Activated naive CD8-positive, alpha-beta T cell (primary cell): ENCODE data around the gene PEAR1.

Experiments used
- H3K27ac Mint-ChIP-seq: one replicate; pipeline ENCODE4 v1.8.0; 2021; ENCODE audit warnings: mixed read lengths
- H3K27me3 Mint-ChIP-seq: one replicate; pipeline ENCODE4 v1.8.0; 2021; ENCODE audit warnings: mixed read lengths
- H3K36me3 Mint-ChIP-seq: one replicate; pipeline ENCODE4 v1.8.0; 2021; ENCODE audit warnings: mixed read lengths
- H3K4me1 Mint-ChIP-seq: one replicate; pipeline ENCODE4 v1.8.0; 2021; ENCODE audit warnings: low read depth, mixed read lengths
- H3K4me3 Mint-ChIP-seq: one replicate; pipeline ENCODE4 v1.8.0; 2021; ENCODE audit warnings: mild to moderate bottlenecking, mixed read lengths
- H3K9me3 Mint-ChIP-seq: one replicate; pipeline ENCODE4 v1.8.0; 2021; ENCODE audit warnings: low read depth, mixed read lengths

PEAR1 gene, protein sequence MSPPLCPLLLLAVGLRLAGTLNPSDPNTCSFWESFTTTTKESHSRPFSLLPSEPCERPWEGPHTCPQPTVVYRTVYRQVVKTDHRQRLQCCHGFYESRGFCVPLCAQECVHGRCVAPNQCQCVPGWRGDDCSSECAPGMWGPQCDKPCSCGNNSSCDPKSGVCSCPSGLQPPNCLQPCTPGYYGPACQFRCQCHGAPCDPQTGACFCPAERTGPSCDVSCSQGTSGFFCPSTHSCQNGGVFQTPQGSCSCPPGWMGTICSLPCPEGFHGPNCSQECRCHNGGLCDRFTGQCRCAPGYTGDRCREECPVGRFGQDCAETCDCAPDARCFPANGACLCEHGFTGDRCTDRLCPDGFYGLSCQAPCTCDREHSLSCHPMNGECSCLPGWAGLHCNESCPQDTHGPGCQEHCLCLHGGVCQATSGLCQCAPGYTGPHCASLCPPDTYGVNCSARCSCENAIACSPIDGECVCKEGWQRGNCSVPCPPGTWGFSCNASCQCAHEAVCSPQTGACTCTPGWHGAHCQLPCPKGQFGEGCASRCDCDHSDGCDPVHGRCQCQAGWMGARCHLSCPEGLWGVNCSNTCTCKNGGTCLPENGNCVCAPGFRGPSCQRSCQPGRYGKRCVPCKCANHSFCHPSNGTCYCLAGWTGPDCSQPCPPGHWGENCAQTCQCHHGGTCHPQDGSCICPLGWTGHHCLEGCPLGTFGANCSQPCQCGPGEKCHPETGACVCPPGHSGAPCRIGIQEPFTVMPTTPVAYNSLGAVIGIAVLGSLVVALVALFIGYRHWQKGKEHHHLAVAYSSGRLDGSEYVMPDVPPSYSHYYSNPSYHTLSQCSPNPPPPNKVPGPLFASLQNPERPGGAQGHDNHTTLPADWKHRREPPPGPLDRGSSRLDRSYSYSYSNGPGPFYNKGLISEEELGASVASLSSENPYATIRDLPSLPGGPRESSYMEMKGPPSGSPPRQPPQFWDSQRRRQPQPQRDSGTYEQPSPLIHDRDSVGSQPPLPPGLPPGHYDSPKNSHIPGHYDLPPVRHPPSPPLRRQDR

GRCh38 chr1:156893048-156893953 lies at the start of gene PEAR1:
Gene PEAR1, plus strand, starts transcription at chr1:156893718. Its CDS starts 10,209 bp downstream, at chr1:156903927.
- Mint-ChIP-seq H3K4me3 (peak within 1 kb of the TSS; percentile 60), H3K27me3 (peaks cover 25% of the 10 kb centered on the region), H3K9me3 (no peaks in the 10 kb centered on the region), H3K27ac (no peak within 1 kb of the TSS), H3K4me1 (peaks cover 17% of the 10 kb centered on the region), H3K36me3 (no peaks in the 10 kb centered on the region)

DNA sequence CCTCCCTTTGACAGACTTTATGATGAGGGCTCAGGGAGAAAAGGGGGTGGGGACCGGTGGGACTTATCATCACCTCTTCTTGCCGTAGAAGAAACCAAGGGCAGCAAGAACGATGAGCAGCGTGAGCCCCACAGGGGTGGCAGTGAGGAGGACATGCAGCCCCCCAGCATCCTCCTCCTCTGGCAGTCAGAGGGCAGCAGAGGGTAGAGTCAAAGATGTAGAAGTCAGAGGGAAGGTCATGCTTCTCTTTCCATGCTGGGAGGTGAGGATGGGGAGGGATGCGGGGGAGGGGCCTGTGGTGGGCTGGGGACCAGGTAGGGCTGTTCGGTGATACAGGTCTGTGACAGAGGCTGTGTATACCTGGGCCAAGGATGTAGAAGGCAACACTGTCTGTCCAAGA lies 49.4 kb upstream of the PEAR1 start:
- Mint-ChIP-seq H3K36me3 (no peaks in the 10 kb centered on the region), H3K27ac (no peak overlapping the region), H3K9me3 (no peaks in the 10 kb centered on the region), H3K4me3 (peak overlapping the region; percentile 45), H3K4me1 (peaks cover 29% of the 10 kb centered on the region), H3K27me3 (peaks cover 24% of the 10 kb centered on the region)

- H3K9me3 Mint-ChIP-seq: no peaks in the 10 kb centered on the region
- H3K27me3 Mint-ChIP-seq: peaks cover 24% of the 10 kb centered on the region
- no peak overlapping the region for H3K27ac Mint-ChIP-seq
- peak overlapping the region; percentile 66 for H3K4me3 Mint-ChIP-seq
- H3K36me3 Mint-ChIP-seq: no peaks in the 10 kb centered on the region
- peaks cover 30% of the 10 kb centered on the region for H3K4me1 Mint-ChIP-seq
Measured at GRCh38 chr1:156844638-156845037, 48.9 kb upstream of the PEAR1 start.

DNA sequence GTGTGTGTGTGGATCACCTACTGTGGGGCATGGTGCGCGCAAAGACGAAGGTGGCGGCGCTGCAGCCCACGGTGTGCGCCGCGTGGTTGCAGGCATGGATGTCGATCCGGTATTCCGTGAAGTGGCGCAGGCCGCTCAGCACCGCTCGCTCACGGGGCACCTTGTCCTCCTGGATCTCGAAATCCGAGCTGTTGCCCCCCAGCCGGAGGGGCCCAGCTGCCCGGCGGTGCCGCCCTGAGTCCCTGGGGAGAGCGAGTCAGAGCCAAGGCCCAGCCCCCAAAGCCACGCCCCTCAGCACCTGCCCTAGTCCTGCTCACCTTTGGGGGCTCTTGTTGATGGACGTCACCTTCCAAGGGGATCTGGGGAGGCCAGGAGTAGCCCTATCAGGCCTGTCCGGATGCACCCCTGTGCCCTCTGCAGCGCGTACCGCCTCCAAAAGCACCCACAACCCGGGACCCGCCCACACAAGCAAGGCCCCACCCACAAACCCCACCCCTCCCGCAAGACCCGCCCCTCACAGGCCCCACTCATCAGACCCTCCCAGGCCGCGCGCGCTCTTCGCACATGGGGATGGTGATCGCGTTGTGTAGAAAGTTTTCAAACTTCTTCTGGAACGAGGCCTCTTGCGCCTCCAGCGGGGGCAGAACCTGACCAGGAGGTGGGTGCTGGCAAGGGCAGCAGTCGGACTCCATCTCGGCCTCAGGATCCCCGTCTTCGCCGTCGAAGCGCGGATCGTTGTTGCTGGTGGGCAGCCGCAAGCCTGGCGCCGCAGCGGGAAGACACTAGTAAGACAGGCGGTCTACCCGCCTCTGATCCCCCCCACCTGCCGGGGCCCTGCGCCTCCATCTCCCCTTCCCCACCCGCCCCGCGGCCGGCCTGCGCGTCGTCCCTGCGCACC lies 48.2 kb upstream of the PEAR1 start:
- Mint-ChIP-seq H3K27me3 (peaks cover 22% of the 10 kb centered on the region), H3K9me3 (no peaks in the 10 kb centered on the region), H3K4me3 (peak overlapping the region; percentile 66), H3K4me1 (peaks cover 30% of the 10 kb centered on the region), H3K27ac (no peak overlapping the region), H3K36me3 (no peaks in the 10 kb centered on the region)

DNA sequence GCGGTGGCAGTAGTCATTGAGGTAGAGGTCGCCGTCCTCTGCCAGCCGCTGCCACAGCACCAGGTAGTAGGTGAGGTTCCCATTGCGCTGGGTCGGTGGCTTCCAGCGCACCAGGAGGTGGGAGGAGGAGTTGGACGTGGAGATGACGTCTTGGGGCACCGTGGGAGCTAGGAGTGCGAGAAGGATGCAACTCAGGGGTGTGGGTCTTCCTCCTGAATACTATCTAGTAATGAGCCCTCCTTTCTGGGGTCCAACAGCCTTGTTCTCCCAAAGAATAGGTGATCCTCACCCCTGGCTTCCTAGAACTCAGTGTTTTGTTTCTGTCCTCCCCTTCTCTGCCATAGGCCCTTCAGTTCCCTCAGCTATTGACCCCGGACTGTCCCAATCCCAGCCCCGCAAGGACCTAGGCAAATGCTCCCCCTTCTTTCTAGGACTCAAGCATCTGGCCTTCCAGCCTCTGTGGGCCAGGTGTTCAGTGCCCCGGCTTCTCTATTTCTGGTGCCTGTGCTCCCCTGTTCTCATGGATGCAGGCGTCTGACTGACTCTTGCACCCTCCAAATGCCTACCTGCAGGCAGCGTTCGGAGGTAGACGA lies 47.5 kb upstream of the PEAR1 start:
- Mint-ChIP-seq H3K27me3 (peaks cover 22% of the 10 kb centered on the region), H3K9me3 (no peaks in the 10 kb centered on the region), H3K4me3 (peak overlapping the region; percentile 49), H3K36me3 (no peaks in the 10 kb centered on the region), H3K4me1 (peaks cover 30% of the 10 kb centered on the region), H3K27ac (no peak overlapping the region)

DNA sequence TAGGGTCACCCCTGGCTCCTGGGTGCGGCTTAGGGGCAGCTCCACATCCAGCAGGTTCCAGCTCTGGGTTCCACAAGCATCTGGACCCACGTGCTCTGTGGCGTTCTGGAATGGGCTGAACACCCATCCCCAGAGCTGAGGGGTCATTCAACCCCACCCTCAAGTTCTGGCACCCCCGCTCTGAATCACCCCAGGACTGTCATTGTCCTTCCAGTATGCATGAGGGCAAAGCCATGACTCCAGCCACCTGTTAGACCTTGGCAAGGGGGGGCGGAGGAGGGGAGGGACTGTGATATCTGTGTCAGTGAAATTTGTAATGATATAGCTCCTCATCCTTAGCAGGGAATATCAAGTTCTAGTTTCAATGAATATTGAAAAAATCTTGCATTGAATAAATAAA lies 46.9 kb upstream of the PEAR1 start:
- Mint-ChIP-seq H3K36me3 (no peaks in the 10 kb centered on the region), H3K9me3 (no peaks in the 10 kb centered on the region), H3K27me3 (peaks cover 21% of the 10 kb centered on the region), H3K27ac (no peak overlapping the region), H3K4me3 (no peak overlapping the region), H3K4me1 (peaks cover 30% of the 10 kb centered on the region)

DNA sequence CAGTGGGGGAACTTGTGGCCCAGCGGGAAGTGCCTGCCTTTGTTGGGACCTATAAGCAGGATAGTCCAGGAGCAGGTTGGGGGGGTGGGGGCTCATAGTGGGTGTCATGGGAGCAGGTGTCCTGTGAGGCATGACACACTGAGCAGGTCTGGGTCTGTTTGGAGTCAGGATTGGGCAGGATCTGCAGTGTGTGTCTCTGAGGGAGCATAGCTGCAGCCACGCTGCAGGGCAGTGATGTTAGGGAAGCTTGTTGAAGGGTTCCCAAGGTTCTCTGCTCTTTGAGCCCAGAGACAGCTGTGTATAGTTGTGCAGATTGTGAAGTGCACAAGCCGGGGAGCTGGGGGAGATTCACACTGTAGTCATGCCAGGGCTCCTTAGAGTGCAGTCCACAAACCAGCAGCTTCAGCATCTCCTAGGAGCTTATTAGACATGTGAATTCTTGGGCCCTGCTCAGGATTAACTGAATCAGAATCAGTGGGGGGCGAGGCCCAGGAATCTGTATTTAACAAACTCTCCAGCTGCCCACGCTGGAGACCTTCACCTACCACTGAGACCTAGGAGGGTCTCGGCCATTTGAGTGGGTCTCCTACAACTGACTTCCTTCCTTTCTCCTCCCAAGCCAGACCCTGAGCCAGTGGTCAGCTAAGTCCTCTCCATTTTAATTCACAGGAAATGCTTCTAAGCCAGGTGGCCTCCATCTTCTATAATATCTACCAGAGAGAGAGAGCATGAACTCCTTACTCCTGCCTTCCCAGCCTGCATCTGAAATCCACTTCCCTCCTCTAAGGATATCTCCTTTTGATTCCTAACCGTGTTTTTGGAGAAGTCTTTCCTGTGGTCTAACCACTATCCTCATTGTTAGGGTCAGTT lies 45.7 kb upstream of the PEAR1 start:
- Mint-ChIP-seq H3K27me3 (peaks cover 10% of the 10 kb centered on the region), H3K9me3 (no peaks in the 10 kb centered on the region), H3K27ac (no peak overlapping the region), H3K36me3 (no peaks in the 10 kb centered on the region), H3K4me3 (peak overlapping the region; percentile 46), H3K4me1 (peaks cover 30% of the 10 kb centered on the region)

DNA sequence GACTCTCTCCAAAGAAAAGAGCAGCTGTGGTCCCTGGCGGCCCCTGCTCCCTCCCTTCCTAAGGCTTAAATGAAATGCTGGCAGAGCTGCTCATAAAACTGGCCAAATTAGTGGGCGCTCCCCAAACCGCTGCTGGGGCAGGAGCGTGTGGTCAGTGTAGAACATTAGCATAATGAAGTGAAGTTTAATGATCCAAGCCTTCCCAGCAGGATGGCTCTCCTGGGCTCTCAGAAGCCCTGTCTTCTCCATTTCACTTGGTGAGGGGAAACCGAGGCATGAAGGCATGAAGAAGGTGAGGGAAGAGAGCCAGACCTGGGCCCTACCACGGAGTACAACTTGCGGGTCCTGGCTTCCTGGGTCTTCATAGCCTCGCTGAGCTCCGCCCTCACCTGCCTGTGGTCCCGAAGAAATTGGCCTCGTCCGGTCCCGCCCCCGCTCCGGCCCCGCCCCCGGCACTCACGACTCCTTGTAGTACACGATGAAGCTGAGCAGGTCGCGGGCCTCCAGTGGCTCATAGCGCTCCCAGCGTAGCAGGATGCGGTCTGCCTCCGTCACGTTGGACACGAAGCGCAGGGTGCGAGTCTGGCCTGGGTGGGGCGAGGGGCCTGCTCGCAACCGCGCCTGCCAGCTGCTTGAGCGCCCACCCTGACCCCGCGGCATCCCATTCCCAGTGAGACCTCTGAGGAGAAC lies 44.9 kb upstream of the PEAR1 start:
- H3K4me3 Mint-ChIP-seq: peak overlapping the region; percentile 46
- H3K4me1 Mint-ChIP-seq: peaks cover 30% of the 10 kb centered on the region
- H3K27ac Mint-ChIP-seq: no peak overlapping the region
- no peaks in the 10 kb centered on the region for H3K9me3 Mint-ChIP-seq
- no peaks in the 10 kb centered on the region for H3K36me3 Mint-ChIP-seq
- H3K27me3 Mint-ChIP-seq: peaks cover 7% of the 10 kb centered on the region

DNA sequence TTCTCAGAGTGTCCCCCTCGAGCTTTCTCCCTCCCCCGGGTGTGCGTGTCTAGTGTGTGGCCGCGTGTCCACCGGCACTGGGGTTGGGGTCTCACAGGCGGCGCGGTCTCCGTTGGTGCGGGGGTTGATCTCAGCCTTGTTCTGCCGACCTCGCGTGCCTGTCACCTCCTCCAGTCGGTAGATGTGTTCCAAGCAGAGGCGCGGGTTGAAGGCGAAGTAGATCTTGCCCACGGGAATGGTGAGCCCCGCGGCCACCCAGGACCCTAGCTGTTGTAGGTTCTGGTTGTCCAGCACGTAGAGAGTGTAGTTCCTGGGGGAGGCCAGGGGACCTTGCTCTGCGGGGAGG lies 44.4 kb upstream of the PEAR1 start:
- no peak overlapping the region for H3K27ac Mint-ChIP-seq
- H3K4me1 Mint-ChIP-seq: peaks cover 28% of the 10 kb centered on the region
- H3K4me3 Mint-ChIP-seq: peak overlapping the region; percentile 46

DNA sequence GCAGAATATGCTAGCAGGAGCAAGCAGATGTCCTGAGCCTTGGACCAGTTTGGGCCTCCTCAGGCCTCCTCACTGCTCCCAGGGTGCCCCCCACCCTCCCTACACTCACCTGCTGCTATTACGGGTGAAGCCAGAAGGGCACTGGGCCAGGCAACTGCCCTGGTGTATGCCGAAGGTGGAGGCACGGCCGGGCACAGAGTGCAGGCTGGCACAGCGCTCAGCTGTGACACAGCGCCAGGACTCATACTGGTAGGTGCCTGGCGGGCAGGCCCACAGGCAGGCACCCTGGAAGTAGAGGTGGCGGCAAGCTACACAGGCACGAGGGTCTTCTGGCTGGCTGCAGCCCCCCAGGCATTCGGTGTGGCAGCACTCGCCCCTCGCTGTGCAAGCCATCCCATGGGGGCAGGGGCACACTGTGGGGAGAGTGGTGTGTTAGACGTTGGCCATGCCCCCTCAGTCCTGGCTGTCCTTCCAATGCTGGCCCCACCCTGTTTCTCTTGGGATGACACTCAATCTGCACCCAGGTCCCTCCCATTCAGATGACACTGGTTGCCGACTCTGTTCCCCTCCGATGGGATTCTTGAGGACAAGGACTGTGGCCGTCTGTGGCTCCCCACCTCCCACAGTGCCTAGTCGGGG lies 41.6 kb upstream of the PEAR1 start:
- H3K36me3 Mint-ChIP-seq: no peaks in the 10 kb centered on the region
- peaks cover 15% of the 10 kb centered on the region for H3K4me1 Mint-ChIP-seq
- H3K27ac Mint-ChIP-seq: no peak overlapping the region
- no peak overlapping the region for H3K4me3 Mint-ChIP-seq
- H3K27me3 Mint-ChIP-seq: peaks cover 1% of the 10 kb centered on the region
- no peaks in the 10 kb centered on the region for H3K9me3 Mint-ChIP-seq

More for the DNA sequence above, 44.4 kb upstream of the PEAR1 start:
- H3K9me3 Mint-ChIP-seq: no peaks in the 10 kb centered on the region
- H3K36me3 Mint-ChIP-seq: no peaks in the 10 kb centered on the region
- peaks cover 4% of the 10 kb centered on the region for H3K27me3 Mint-ChIP-seq

DNA sequence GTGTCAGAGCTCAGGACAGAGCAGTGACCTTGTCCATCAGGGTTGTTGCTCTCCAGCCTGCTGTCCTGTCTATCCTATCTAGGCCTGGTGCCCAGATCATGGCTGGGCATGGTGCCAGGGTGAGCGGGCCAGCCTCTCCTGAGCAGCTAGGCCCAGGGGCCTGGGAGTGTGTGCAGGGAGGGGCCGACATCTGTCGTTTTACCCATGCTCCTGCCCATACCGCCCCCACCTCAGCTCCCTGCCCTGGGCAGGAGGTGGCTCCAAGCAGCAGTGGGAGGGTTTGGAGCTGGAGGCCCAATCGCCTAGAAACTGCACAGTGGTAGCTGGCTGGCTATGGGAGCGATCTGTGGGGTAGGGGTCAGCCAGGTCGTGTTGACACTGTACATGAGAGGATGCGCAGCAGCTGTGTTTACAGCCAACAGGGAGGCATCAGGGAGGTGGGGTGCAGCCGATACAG lies 41.1 kb upstream of the PEAR1 start:
- Mint-ChIP-seq H3K4me1 (peaks cover 12% of the 10 kb centered on the region), H3K27me3 (no peaks in the 10 kb centered on the region), H3K4me3 (no peak overlapping the region), H3K27ac (no peak overlapping the region), H3K36me3 (no peaks in the 10 kb centered on the region), H3K9me3 (no peaks in the 10 kb centered on the region)

DNA sequence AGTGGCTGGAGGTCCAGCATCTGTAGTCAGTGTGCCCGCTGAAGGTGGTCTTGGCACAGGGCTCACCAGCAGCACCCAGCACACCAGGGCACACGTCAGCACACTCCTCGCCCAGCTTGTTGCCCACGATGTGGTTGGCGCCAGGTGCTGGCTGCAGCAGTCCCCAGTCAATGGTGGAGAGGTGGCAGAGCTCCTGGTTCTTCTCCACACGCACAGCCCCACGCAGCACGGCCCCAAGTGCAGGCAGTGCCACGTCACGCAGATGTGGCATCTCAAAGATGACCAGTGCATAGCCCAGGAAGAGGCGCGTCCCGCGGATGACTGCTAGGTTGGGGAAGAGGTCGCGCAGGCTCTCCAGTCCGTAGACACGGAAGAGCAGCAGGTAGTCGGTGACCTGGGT lies 39.8 kb upstream of the PEAR1 start:
- peaks cover 11% of the 10 kb centered on the region for H3K4me1 Mint-ChIP-seq
- no peaks in the 10 kb centered on the region for H3K9me3 Mint-ChIP-seq
- H3K36me3 Mint-ChIP-seq: no peaks in the 10 kb centered on the region
- H3K27ac Mint-ChIP-seq: no peak overlapping the region
- H3K27me3 Mint-ChIP-seq: peaks cover 6% of the 10 kb centered on the region
- H3K4me3 Mint-ChIP-seq: no peak overlapping the region
